ENCODE measurements around the gene ZNF593. TPM values are rescaled to one million over a fixed set of nuclear protein-coding genes. Genes with fewer than 3 reads are reported as not detected.

ZNF593 gene
- total RNA-seq, 5 donors from 2014 or later (not counting 1 experiment from before 2014, with no cell fraction given) = 8.5 to 17.7 (median 17.1) TPM

DNA sequence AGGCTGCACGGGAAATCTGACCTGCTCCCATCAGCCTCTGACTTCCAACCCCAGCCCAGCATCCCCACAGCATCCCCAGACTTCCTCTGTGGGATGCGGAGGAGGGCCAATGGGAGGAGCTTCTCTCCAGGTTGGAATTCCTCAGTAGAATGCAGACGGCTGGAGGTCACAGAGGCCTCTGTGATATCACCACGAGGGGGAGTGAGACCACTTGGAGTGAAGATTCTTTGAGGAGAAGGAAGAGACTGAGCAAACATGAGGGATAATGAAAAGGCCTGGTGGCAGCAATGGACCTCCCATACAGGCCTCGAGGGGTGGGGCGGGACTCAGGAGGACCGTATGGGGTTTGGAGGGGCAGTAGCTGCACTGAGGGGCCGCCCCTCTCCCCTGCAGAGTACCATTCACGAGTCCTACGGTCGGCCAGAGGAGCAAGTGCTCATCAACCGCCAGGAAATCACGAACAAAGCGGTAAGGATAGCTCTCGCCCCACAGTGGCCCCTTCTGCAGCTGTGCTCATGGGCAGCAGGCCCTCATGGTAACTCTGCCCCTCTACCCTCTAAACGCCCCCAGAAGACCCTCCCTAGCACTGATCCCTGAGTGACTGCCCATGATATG lies 20.8 kb downstream of the ZNF593 start, which contains the start of gene CATSPER4:
TSS of gene CATSPER4 (plus strand) at position 230 of the 615 bp plus-strand sequence. CDS start at position 256, 26 bp downstream.
- Histone ChIP-seq H3K4me3 (ENCODE audit: control insufficient read depth in 1 of 2, extremely low read depth in 1 of 2, low read length in 1 of 2) (no peak within 1 kb of the TSS), H3K4me1 (ENCODE audit: control insufficient read depth in 1 of 2, extremely low read depth in 1 of 2, insufficient read depth in 2 of 2, low read length in 2 of 2) (peaks cover 0 to 7% of the 10 kb centered on the region in 2 experiments), H3K36me3 (ENCODE audit: control insufficient read depth in 2 of 2, extremely low read depth in 1 of 2, insufficient read depth in 1 of 2, low read length in 1 of 2) (peaks cover 0 to 2% of the 10 kb centered on the region in 2 donors), H3K27ac (ENCODE audit: low read length) (no peak within 1 kb of the TSS), H3K27me3 (replicated peaks in 1 of 2; ENCODE audit: control insufficient read depth in 2 of 2, extremely low read depth in 1 of 2, insufficient read depth in 2 of 2, low read length in 1 of 2) (peaks cover 0 to 2% of the 10 kb centered on the region in 2 experiments), H3K9me3 (no peaks in the 10 kb centered on the region)
- Mint-ChIP-seq H3K36me3 (no peaks in the 10 kb centered on the region), H3K4me3 (no peak within 1 kb of the TSS), H3K27ac (no peak within 1 kb of the TSS), H3K27me3 (peaks cover 0 to 2% of the 10 kb centered on the region in 2 donors), H3K9me3 (no peaks in the 10 kb centered on the region), H3K4me1 (peaks cover 0 to 15% (median 10%) of the 10 kb centered on the region in 3 donors)
- ChIA-PET POLR2A (no interaction called here), CTCF (interaction anchor here in 1 of 2 donors (0.6 kb wide), 1 partner anchor 130 kb away, joined by 4 read pairs; no protein-coding TSS in a partner anchor)
- ATAC-seq (replicated peaks in 1 of 4) = peak in 2 of 4 experiments; percentile 46 to 53
- peak in 3 of 35 experiments; percentile 7 to 39 (median 10) for DNase-seq
- WGBS (ENCODE audit: insufficient coverage) = 76% methylated on average over 11 of the region's 16 CpGs

DNA sequence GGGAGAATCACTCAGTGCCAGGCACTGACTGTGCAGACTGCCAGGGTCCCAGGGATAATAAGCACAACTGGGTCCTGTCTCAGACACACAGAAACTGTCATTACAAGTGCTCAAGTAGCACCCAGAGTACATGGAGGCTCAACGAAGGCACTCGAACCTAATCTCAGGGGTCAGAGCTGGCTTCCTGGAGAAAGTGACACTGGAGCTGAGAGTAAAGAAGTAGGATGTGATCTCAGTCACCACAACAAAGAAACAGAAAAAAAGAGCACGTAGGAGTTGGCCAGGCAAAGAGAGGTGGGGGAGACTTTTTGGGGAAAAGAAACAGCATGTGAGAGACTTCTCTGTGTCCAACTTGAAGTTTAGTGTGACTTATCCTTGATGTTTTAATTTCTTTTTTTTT lies 22.0 kb downstream of the ZNF593 start:
- Histone ChIP-seq H3K4me1 (ENCODE audit: control insufficient read depth in 1 of 2, extremely low read depth in 1 of 2, insufficient read depth in 2 of 2, low read length in 2 of 2) (peaks cover 0 to 7% of the 10 kb centered on the region in 2 experiments), H3K36me3 (ENCODE audit: control insufficient read depth in 2 of 2, extremely low read depth in 1 of 2, insufficient read depth in 1 of 2, low read length in 1 of 2) (no peaks in the 10 kb centered on the region), H3K27me3 (replicated peaks in 1 of 2; ENCODE audit: control insufficient read depth in 2 of 2, extremely low read depth in 1 of 2, insufficient read depth in 2 of 2, low read length in 1 of 2) (peaks cover 0 to 2% of the 10 kb centered on the region in 2 experiments), H3K27ac (ENCODE audit: low read length) (no peak overlapping the region), H3K4me3 (ENCODE audit: control insufficient read depth in 1 of 2, extremely low read depth in 1 of 2, low read length in 1 of 2) (no peak overlapping the region), H3K9me3 (no peaks in the 10 kb centered on the region)
- 0% methylated on average over 3 of the region's 3 CpGs for WGBS (ENCODE audit: insufficient coverage)
- peaks cover 0 to 2% of the 10 kb centered on the region in 2 donors for H3K27me3 Mint-ChIP-seq
- POLR2A ChIA-PET = interaction anchor here in 1 of 2 donors (0.7 kb wide), 1 partner anchor 19 kb away, joined by 3 read pairs; no protein-coding TSS in a partner anchor
- H3K27ac Mint-ChIP-seq = peak overlapping the region in 1 of 2 donors; percentile 6
- H3K4me1 Mint-ChIP-seq = peaks cover 0 to 15% (median 10%) of the 10 kb centered on the region in 3 donors
- H3K36me3 Mint-ChIP-seq = no peaks in the 10 kb centered on the region
- DNase-seq (no peak), ATAC-seq (replicated peaks in 1 of 4) (no peak)
- H3K9me3 Mint-ChIP-seq = no peaks in the 10 kb centered on the region
- H3K4me3 Mint-ChIP-seq = no peak overlapping the region
- CTCF ChIA-PET = interaction anchor here in 1 of 2 donors (0.6 to 0.7 kb wide), 2 partner anchors 127 to 834 kb away, joined by 3 to 5 read pairs; no protein-coding TSS in a partner anchor

DNA sequence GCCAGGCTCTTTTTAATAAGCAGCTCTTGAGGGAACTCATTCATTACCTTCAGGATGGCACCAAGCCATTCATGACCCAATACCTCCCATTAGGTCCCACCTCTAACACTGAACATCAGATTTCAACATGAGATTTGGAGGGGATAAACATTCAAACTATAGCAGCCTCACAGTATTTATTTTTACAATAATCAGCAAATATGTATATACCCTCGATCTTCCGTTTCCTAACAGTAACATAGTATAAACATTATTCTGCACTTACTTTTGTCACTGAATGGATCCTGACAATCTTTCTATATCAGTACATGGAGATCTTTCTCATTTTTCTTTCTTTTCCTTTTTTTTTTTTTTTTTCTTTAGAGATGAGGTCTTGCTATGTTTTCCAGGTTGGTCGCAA lies 26.1 kb downstream of the ZNF593 start:
- H3K9me3 ChIP-seq = no peaks in the 10 kb centered on the region
- no peaks in the 10 kb centered on the region for H3K36me3 ChIP-seq (ENCODE audit: control insufficient read depth in 2 of 2, extremely low read depth in 1 of 2, insufficient read depth in 1 of 2, low read length in 1 of 2)
- no peak overlapping the region for H3K27ac ChIP-seq (ENCODE audit: low read length)
- DNase-seq (no peak), ATAC-seq (replicated peaks in 1 of 4) (no peak)
- no CpG with 5 or more reads among the region's 3 CpGs for WGBS (ENCODE audit: insufficient coverage)
- H3K4me1 Mint-ChIP-seq = peaks cover under 1 to 23% (median 21%) of the 10 kb centered on the region in 3 donors
- H3K9me3 Mint-ChIP-seq = no peaks in the 10 kb centered on the region
- peaks cover 0 to 13% of the 10 kb centered on the region in 2 experiments for H3K4me1 ChIP-seq (ENCODE audit: control insufficient read depth in 1 of 2, extremely low read depth in 1 of 2, insufficient read depth in 2 of 2, low read length in 2 of 2)
- peaks cover 0 to 16% of the 10 kb centered on the region in 2 experiments for H3K27me3 ChIP-seq (replicated peaks in 1 of 2; ENCODE audit: control insufficient read depth in 2 of 2, extremely low read depth in 1 of 2, insufficient read depth in 2 of 2, low read length in 1 of 2)
- ChIA-PET POLR2A (no interaction called here), CTCF (interaction anchor here in 1 of 2 donors (0.7 to 0.9 kb wide), 2 partner anchors 39 to 112 kb away, joined by 4 to 8 read pairs; partner anchors contain the start of gene CEP85)
- H3K4me3 Mint-ChIP-seq = no peak overlapping the region
- no peak overlapping the region for H3K27ac Mint-ChIP-seq
- no peak overlapping the region for H3K4me3 ChIP-seq (ENCODE audit: control insufficient read depth in 1 of 2, extremely low read depth in 1 of 2, low read length in 1 of 2)
- no peaks in the 10 kb centered on the region for H3K36me3 Mint-ChIP-seq
- peaks cover 0 to 2% of the 10 kb centered on the region in 2 donors for H3K27me3 Mint-ChIP-seq

DNA sequence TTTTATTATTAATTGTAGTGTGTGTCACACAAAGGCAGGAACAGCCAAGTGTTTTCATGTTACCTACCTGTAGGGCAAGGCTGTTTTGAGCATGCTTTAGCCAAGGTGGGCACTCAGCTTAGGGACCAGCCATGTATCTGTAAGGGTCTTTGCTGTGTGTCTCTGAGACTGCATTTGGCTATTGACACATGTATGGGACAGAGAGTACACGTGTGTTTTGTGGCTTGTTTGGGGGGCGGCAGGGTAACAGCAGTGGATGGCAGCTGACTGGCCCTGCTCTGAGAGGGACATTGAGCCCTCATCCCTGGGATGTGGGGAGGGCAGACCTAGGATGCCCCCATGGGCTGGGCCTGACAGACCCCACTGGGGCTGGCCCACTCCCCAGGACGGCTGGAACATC lies 27.6 kb downstream of the ZNF593 start:
- POLR2A ChIA-PET = no interaction called here
- H3K36me3 Mint-ChIP-seq = no peaks in the 10 kb centered on the region
- H3K4me3 Mint-ChIP-seq = no peak overlapping the region
- H3K27ac Mint-ChIP-seq = no peak overlapping the region
- Histone ChIP-seq H3K4me1 (ENCODE audit: control insufficient read depth in 1 of 2, extremely low read depth in 1 of 2, insufficient read depth in 2 of 2, low read length in 2 of 2) (peaks cover under 1 to 21% of the 10 kb centered on the region in 2 experiments), H3K36me3 (ENCODE audit: control insufficient read depth in 2 of 2, extremely low read depth in 1 of 2, insufficient read depth in 1 of 2, low read length in 1 of 2) (no peaks in the 10 kb centered on the region), H3K27ac (ENCODE audit: low read length) (no peak overlapping the region), H3K9me3 (no peaks in the 10 kb centered on the region), H3K4me3 (ENCODE audit: control insufficient read depth in 1 of 2, extremely low read depth in 1 of 2, low read length in 1 of 2) (no peak overlapping the region), H3K27me3 (replicated peaks in 1 of 2; ENCODE audit: control insufficient read depth in 2 of 2, extremely low read depth in 1 of 2, insufficient read depth in 2 of 2, low read length in 1 of 2) (peaks cover 0 to 16% of the 10 kb centered on the region in 2 experiments)
- peaks cover 0 to 2% of the 10 kb centered on the region in 2 donors for H3K27me3 Mint-ChIP-seq
- ATAC-seq (replicated peaks in 1 of 4) (no peak), DNase-seq (no peak)
- CTCF ChIA-PET = no interaction called here
- H3K9me3 Mint-ChIP-seq = no peaks in the 10 kb centered on the region
- peaks cover 15 to 31% (median 23%) of the 10 kb centered on the region in 3 donors for H3K4me1 Mint-ChIP-seq
- 94% methylated on average over 2 of the region's 3 CpGs for WGBS (ENCODE audit: insufficient coverage)

DNA sequence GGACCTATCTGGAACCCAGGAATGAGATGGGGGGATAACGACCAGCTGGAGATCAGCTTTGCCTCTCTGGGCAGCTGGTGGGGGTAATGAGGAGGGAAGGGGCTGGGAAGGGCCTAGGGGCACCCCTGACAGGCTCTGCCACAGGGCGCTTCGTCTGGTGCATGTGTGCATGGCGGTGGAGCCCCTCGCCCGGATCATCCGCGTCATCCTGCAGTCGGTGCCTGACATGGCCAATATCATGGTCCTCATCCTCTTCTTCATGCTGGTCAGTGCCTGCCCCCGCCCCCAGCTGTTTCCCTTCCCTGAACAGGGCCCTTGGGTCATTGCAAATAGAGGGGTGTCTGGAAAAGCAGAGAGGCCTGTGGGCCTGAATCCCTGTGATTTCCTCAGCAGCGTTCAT lies 28.1 kb downstream of the ZNF593 start:
- no peak overlapping the region for H3K4me3 ChIP-seq (ENCODE audit: control insufficient read depth in 1 of 2, extremely low read depth in 1 of 2, low read length in 1 of 2)
- DNase-seq (no peak), ATAC-seq (replicated peaks in 1 of 4) (no peak)
- H3K4me3 Mint-ChIP-seq = no peak overlapping the region
- H3K4me1 ChIP-seq (ENCODE audit: control insufficient read depth in 1 of 2, extremely low read depth in 1 of 2, insufficient read depth in 2 of 2, low read length in 2 of 2) = peaks cover 4 to 26% of the 10 kb centered on the region in 2 experiments
- no peak overlapping the region for H3K27ac ChIP-seq (ENCODE audit: low read length)
- H3K9me3 Mint-ChIP-seq = no peaks in the 10 kb centered on the region
- 91% methylated on average over 10 of the region's 11 CpGs for WGBS (ENCODE audit: insufficient coverage)
- H3K27ac Mint-ChIP-seq = no peak overlapping the region
- H3K4me1 Mint-ChIP-seq = peaks cover 20 to 36% (median 28%) of the 10 kb centered on the region in 3 donors
- no peaks in the 10 kb centered on the region for H3K36me3 ChIP-seq (ENCODE audit: control insufficient read depth in 2 of 2, extremely low read depth in 1 of 2, insufficient read depth in 1 of 2, low read length in 1 of 2)
- no peaks in the 10 kb centered on the region for H3K9me3 ChIP-seq
- POLR2A ChIA-PET = no interaction called here
- peaks cover 0 to 16% of the 10 kb centered on the region in 2 experiments for H3K27me3 ChIP-seq (replicated peaks in 1 of 2; ENCODE audit: control insufficient read depth in 2 of 2, extremely low read depth in 1 of 2, insufficient read depth in 2 of 2, low read length in 1 of 2)
- no peaks in the 10 kb centered on the region for H3K36me3 Mint-ChIP-seq
- CTCF ChIA-PET = no interaction called here
- peaks cover 0 to 2% of the 10 kb centered on the region in 2 donors for H3K27me3 Mint-ChIP-seq

DNA sequence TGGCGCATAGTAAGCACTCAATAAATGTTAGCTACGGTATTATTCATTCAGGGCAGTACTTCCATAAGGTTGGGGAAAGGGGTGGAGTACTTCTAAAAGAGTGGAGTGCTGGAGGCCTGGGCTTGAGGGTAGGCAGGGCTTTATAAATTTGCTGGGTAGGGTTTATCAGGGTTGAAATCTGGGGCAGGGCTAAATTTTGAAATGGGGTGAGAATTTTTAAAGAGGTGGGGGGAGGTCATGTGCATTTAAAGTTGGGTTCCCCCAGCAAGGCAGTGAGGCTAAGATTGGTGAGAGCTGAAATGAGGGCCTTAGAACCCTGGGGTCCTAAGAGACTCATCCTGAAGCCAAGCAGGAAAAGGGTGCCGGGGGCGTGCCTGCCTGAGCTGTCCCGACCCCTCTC lies 30.7 kb downstream of the ZNF593 start:
- peak overlapping the region; percentile 84 to 92 for H3K27ac Mint-ChIP-seq
- ATAC-seq (replicated peaks in 1 of 4) (no peak), DNase-seq (no peak)
- no peaks in the 10 kb centered on the region for H3K27me3 Mint-ChIP-seq
- H3K27me3 ChIP-seq (replicated peaks in 1 of 2; ENCODE audit: control insufficient read depth in 2 of 2, extremely low read depth in 1 of 2, insufficient read depth in 2 of 2, low read length in 1 of 2) = peaks cover 0 to 22% of the 10 kb centered on the region in 2 experiments
- H3K27ac ChIP-seq (ENCODE audit: low read length) = no peak overlapping the region
- H3K36me3 Mint-ChIP-seq = no peaks in the 10 kb centered on the region
- H3K4me3 Mint-ChIP-seq = no peak overlapping the region
- peaks cover 4 to 30% of the 10 kb centered on the region in 2 experiments for H3K4me1 ChIP-seq (ENCODE audit: control insufficient read depth in 1 of 2, extremely low read depth in 1 of 2, insufficient read depth in 2 of 2, low read length in 2 of 2)
- H3K4me1 Mint-ChIP-seq = peaks cover 30 to 45% (median 41%) of the 10 kb centered on the region in 3 donors
- ChIA-PET POLR2A (no interaction called here), CTCF (no interaction called here)
- 96% methylated on average over 2 of the region's 5 CpGs for WGBS (ENCODE audit: insufficient coverage)
- no peak overlapping the region for H3K4me3 ChIP-seq (ENCODE audit: control insufficient read depth in 1 of 2, extremely low read depth in 1 of 2, low read length in 1 of 2)
- H3K36me3 ChIP-seq (ENCODE audit: control insufficient read depth in 2 of 2, extremely low read depth in 1 of 2, insufficient read depth in 1 of 2, low read length in 1 of 2) = no peaks in the 10 kb centered on the region
- no peaks in the 10 kb centered on the region for H3K9me3 ChIP-seq
- H3K9me3 Mint-ChIP-seq = no peaks in the 10 kb centered on the region
